Measurements from ENCODE around the gene SEMA5B.

The SEMA5B gene

GRCh38 chr3:122944671-122945161 lies 82.8 kb downstream of the SEMA5B start:
- no peak for DNase-seq (ENCODE audit: low read depth in 3 of 3)

- DNase-seq (ENCODE audit: low read depth in 3 of 3): no peak
These were observed 83.8 kb downstream of the SEMA5B start for GRCh38 chr3:122943828-122944190.

GRCh38 chr3:122942937-122943827 lies 84.4 kb downstream of the SEMA5B start:
- DNase-seq (ENCODE audit: low read depth in 3 of 3): peak in 1 of 3 experiments; percentile 9

DNA sequence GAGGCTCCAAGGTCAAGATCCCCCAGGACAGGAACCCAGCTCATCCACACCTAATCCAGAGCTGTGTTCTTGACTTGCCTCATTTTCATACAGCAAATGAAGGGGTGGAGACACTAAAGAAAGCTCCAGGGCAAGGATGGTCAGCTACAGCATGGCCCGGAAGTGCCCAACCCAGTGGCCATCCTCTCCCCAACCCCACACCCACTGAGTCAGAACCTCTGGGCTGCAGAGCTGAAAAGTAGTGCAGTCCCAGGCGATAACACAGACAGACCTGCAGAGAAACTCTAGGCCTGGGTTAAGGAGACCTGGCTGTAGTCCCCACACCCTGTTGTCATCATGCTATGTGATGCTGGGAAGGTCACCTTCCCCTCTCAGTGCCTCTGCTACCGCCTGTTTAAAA lies 85.3 kb downstream of the SEMA5B start:
- DNase-seq (ENCODE audit: low read depth in 3 of 3): no peak

- no peak for DNase-seq (ENCODE audit: low read depth in 3 of 3)
These were observed 86.0 kb downstream of the SEMA5B start for GRCh38 chr3:122941228-122942206.

- no peak for DNase-seq (ENCODE audit: low read depth in 3 of 3)
These were observed 86.9 kb downstream of the SEMA5B start for GRCh38 chr3:122940628-122941086.

DNA sequence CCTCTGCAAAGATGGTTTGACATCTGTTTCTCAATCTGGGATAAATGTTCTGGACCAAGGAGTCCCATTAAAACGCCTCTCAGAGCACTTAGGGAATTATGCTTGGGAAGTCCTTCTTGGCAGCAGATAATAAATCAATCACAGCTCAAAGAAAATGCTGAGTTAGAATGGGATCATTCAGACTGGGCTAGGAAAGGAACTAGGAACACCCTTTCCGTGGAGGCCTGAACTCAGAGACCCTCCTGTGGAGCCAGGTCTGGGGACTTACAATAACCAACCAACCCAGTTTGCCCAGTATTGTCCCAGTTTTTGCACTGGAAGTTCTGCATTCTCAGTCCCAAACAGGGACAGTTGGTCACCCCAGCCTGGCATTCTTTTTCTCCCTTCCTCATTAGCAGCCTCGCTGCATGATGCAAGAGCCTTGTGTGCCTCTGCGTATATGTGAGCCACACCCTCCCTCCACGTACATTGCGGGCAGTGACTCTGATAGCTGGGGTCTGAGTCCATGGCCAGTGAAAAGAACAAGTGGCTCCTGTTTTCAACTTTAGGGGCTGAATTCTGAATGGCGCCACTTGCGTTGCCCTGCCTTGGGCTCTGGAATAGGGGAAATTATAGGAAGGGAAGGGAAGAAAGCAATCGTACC lies 88.7 kb downstream of the SEMA5B start:
- no peak for DNase-seq (ENCODE audit: low read depth in 3 of 3)

- no peak for DNase-seq (ENCODE audit: low read depth in 3 of 3)
These were observed 89.8 kb downstream of the SEMA5B start for GRCh38 chr3:122937745-122938144.

GRCh38 chr3:122936986-122937385 lies 90.6 kb downstream of the SEMA5B start:
- no peak for DNase-seq (ENCODE audit: low read depth in 3 of 3)

DNA sequence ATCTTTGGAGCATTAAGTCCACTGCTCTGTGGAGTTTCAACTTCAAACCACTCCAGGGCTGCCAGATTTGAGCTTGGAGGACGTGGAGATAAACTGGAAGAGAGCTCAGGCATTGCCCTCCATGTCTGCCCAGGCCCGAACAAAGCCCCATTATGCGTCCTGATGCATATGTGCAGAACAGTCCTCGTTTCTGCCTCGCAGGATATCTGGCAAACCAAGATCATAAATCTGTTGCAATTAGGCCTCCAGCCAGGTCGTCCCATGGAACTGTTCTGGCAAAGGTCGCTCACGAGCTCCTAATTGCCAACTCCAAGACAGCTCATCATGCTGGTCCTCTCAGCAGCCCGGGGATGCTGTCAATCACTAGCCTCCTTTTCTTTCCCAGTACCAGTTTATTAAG lies 91.2 kb downstream of the SEMA5B start:
- DNase-seq (ENCODE audit: low read depth in 3 of 3): no peak

- no peak for DNase-seq (ENCODE audit: low read depth in 3 of 3)
These were observed 93.3 kb downstream of the SEMA5B start for GRCh38 chr3:122934251-122934650.

- DNase-seq (ENCODE audit: low read depth in 3 of 3): no peak
These were observed 95.2 kb downstream of the SEMA5B start for GRCh38 chr3:122932251-122932967.

GRCh38 chr3:122931636-122932035 lies 95.9 kb downstream of the SEMA5B start:
- DNase-seq (ENCODE audit: low read depth in 3 of 3): no peak

GRCh38 chr3:122930063-122930997 lies 97.2 kb downstream of the SEMA5B start:
- no peak for DNase-seq (ENCODE audit: low read depth in 3 of 3)

DNA sequence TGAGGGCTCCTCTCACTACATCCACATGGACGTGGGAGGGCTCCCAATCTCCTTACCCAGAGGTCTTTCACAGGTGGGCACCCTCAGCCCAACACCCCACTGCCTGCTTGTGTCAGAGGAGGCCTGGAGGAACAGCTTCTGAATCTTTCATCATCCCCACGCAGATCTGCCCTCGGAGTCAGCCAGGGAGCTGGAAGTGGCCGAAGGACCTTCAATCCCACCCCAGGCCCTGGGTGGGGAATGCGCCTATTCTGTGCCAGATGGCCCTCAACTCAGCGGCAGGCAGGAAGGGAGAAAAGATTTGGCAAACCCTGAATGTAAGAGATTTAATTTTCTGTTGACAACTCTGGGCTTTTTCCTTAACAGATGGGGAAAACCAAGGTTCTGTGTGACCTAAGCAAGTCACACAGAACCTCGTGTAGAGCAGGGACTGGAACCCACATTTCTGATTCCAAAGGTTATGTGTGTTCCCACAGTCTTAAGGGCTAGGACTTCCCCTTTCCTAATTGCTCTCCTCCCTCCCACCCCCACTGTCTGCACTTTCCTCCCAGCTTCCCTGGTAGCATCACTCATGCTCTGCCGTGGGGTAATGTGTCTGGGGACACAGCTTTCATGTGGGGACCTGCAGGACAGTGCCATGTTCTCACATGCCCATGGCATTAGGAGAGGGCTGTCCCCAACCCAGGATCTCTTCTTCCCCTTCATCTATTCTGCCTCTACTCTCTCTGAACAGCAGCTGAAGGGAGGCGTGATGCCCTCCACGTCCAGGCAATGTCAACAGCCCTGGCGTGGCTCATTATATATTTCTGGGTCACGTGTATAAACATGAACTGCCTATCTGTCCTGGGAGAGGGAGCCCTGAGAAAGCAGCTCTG lies 98.1 kb downstream of the SEMA5B start:
- DNase-seq (ENCODE audit: low read depth in 3 of 3): no peak

- no peak for DNase-seq (ENCODE audit: low read depth in 3 of 3)
These were observed 99.0 kb downstream of the SEMA5B start for GRCh38 chr3:122928396-122929187.

DNA sequence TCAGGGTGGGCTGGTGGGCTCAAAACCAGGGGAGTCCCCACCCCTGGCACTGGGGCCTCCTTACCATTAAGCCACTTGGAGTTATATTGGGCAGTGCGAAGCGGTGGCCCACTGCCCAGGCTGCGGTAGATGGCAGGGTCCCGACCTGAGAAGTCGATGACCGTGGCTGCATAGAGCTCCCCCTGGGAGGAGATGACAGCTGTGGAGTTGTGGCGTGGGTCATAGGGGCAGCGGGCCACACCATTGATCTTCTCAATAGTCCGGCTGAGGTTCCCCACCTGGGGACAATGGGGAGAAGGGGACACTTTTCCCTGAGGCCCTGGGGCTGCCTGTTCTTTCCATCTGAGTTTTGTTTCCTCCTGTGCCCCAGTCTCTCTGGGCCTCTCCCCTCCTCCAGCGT lies 99.8 kb downstream of the SEMA5B start:
- DNase-seq (ENCODE audit: low read depth in 3 of 3): no peak

DNA sequence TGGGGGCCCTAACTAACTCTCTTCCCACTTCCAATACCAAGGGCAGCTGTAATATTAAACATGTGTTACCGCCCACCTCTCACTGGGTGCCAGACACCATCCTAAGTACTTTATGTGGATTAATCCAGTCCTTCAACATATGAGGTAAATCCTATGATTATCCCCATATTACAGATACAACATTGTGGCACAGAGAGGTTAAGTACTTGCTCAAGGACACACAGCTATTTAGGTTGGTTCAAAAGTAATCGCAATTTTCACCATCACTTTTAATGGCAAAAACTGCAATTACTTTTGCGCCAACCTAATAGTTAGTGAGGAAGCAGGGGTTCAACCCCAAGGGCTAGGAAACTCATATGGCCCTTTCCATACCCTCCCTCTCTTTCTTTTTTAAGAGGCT lies 100.8 kb downstream of the SEMA5B start:
- DNase-seq (ENCODE audit: low read depth in 3 of 3): no peak
